ENCODE data around the gene MPST. TPM values are rescaled to one million over a fixed set of nuclear protein-coding genes. Genes with fewer than 3 reads are reported as not detected.

MPST gene
- polyA plus RNA-seq, 1 donor from 2014 or later = 56.0 TPM

DNA sequence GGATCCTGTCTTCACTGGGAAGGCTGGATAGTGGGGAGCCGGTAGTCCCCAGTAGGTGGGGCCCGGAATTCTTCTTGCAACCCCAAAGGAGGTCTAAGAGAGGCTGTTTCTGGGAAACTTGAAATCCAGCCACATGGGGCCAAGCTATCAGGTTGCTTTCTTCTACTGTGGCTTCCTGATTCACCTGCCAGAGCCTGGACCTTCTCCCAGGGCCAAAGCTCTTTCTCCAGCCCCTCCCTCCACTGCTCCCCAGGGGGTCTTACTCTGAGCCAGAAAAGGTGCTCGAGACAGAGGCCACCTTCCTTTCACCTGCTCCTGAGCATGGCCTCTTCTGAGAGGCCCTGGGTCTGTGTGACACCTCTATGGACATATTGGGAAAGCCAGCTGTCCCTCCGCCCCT lies 9.4 kb upstream of the MPST start:
- Histone ChIP-seq H3K27me3 (ENCODE audit: insufficient read depth, low read depth, low read length) (no peaks in the 10 kb centered on the region), H3K79me2 (replicated peaks; ENCODE audit: insufficient read depth, low read length) (no peaks in the 10 kb centered on the region), H3K9me3 (ENCODE audit: low read length) (no peaks in the 10 kb centered on the region), H3K4me2 (ENCODE audit: low read length) (no peak overlapping the region), H3K36me3 (ENCODE audit: insufficient read depth, low read length) (no peaks in the 10 kb centered on the region), H4K20me1 (ENCODE audit: insufficient read depth) (no peaks in the 10 kb centered on the region), H3K27ac (ENCODE audit: low read length) (no peak overlapping the region), H3F3A (ENCODE audit: insufficient read depth, low read length, poor library complexity, severe bottlenecking) (no peaks in the 10 kb centered on the region), H3K9me2 (ENCODE audit: insufficient read depth, low read length) (no peaks in the 10 kb centered on the region), H3K4me3 (ENCODE audit: low read length) (no peak overlapping the region), H3K9ac (ENCODE audit: low read length) (no peak overlapping the region), H2AFZ (ENCODE audit: low read depth, low read length) (no peak overlapping the region)
- TF ChIP-seq EP300 (conservative IDR thresholded peaks at IDR 0.05; ENCODE audit: poor library complexity, severe bottlenecking) (no peak), REST (IDR thresholded peaks at IDR 0.05; ENCODE audit: borderline replicate concordance) (no peak), RAD21 (conservative IDR thresholded peaks at IDR 0.05) (no peak), TAF1 (IDR thresholded peaks at IDR 0.05; ENCODE audit: low read depth) (no peak), MXI1 (conservative IDR thresholded peaks at IDR 0.05; ENCODE audit: poor library complexity, severe bottlenecking) (no peak), POLR2AphosphoS5 (IDR thresholded peaks at IDR 0.05) (no peak), SMC3 (conservative IDR thresholded peaks at IDR 0.05; ENCODE audit: poor library complexity) (no peak), EZH2 (IDR thresholded peaks at IDR 0.05; ENCODE audit: borderline replicate concordance, insufficient read depth, low read length, poor library complexity, severe bottlenecking) (no peak), CTCF (IDR thresholded peaks at IDR 0.05; ENCODE audit: poor library complexity, severe bottlenecking) (no peak)

- Histone ChIP-seq H3K27ac (ENCODE audit: low read length) (no peak overlapping the region), H2AFZ (ENCODE audit: low read depth, low read length) (no peak overlapping the region), H3K9me2 (ENCODE audit: insufficient read depth, low read length) (no peaks in the 10 kb centered on the region), H3K9ac (ENCODE audit: low read length) (no peak overlapping the region), H3K79me2 (replicated peaks; ENCODE audit: insufficient read depth, low read length) (no peaks in the 10 kb centered on the region), H4K20me1 (ENCODE audit: insufficient read depth) (no peaks in the 10 kb centered on the region), H3K9me3 (ENCODE audit: low read length) (no peaks in the 10 kb centered on the region), H3F3A (ENCODE audit: insufficient read depth, low read length, poor library complexity, severe bottlenecking) (no peaks in the 10 kb centered on the region), H3K27me3 (ENCODE audit: insufficient read depth, low read depth, low read length) (no peaks in the 10 kb centered on the region), H3K4me2 (ENCODE audit: low read length) (no peak overlapping the region), H3K4me3 (ENCODE audit: low read length) (no peak overlapping the region), H3K36me3 (ENCODE audit: insufficient read depth, low read length) (no peaks in the 10 kb centered on the region)
- TF ChIP-seq MXI1 (conservative IDR thresholded peaks at IDR 0.05; ENCODE audit: poor library complexity, severe bottlenecking) = no peak
- no peak for TF ChIP-seq EP300 (conservative IDR thresholded peaks at IDR 0.05; ENCODE audit: poor library complexity, severe bottlenecking)
- no peak for TF ChIP-seq POLR2AphosphoS5 (IDR thresholded peaks at IDR 0.05)
- TF ChIP-seq SMC3 (conservative IDR thresholded peaks at IDR 0.05; ENCODE audit: poor library complexity) = no peak
- no peak for TF ChIP-seq RAD21 (conservative IDR thresholded peaks at IDR 0.05)
- no peak for TF ChIP-seq REST (IDR thresholded peaks at IDR 0.05; ENCODE audit: borderline replicate concordance)
Measured at GRCh38 chr22:37010976-37011375, 8.6 kb upstream of the MPST start.
